CD4-positive, alpha-beta memory T cell (primary cell): ENCODE measurements around the gene SRPRB. TPM values are rescaled to one million over a fixed set of nuclear protein-coding genes. Genes with fewer than 3 reads are reported as not detected.

Source experiments
- CTCF ChIA-PET: fragments of 350-600 bp; sonication (Branson Sonifier 250); formaldehyde crosslinking; loops from one replicate; lab custom pipeline; 2021; ENCODE audit warnings: inconsistent platforms; ENCODE audit not compliant: partially characterized antibody; lab: Charles Lee
- POLR2A ChIA-PET: fragments of 350-600 bp; sonication (Branson Sonifier 250); formaldehyde crosslinking; loops from one replicate; lab custom pipeline; 2021; ENCODE audit not compliant: partially characterized antibody; lab: Charles Lee
- DNase-seq, 5 donors: peaks; one replicate each; pipeline versions ENCODE4 v3.0.0 to v3.0.0-alpha.2; 2020 to 2022; ENCODE audit warnings: mixed read lengths in 1 of 5
- H3K27ac ChIP-seq: one replicate; pipeline ENCODE4 v1.7.0; 2013; ENCODE audit warnings: low read depth, low read length
- H3K27me3 ChIP-seq: 2 replicates; pipeline ENCODE4 v1.7.0; 2013; ENCODE audit warnings: mild to moderate bottlenecking, low read length, moderate library complexity; ENCODE audit not compliant: insufficient read depth
- H3K36me3 ChIP-seq: 2 replicates; pipeline ENCODE4 v1.7.0; 2013; ENCODE audit warnings: mild to moderate bottlenecking, low read length, moderate library complexity; ENCODE audit not compliant: insufficient read depth
- H3K4me1 ChIP-seq: 2 replicates; pipeline ENCODE4 v1.7.0; 2013; ENCODE audit warnings: mild to moderate bottlenecking, low read length, moderate library complexity; ENCODE audit not compliant: insufficient read depth
- H3K4me3 ChIP-seq, 2 donors: one replicate each; pipeline ENCODE4 v1.7.0; 2013; ENCODE audit warnings: low read length in 2 of 2, mild to moderate bottlenecking in 1 of 2
- H3K9me3 ChIP-seq, 2 donors: one replicate each; pipeline ENCODE4 v1.7.0; 2013; ENCODE audit warnings: low read length in 2 of 2, control low read depth in 1 of 2; ENCODE audit not compliant: control insufficient read depth in 1 of 2
- H3K27ac Mint-ChIP-seq, 7 donors: one replicate each; pipeline ENCODE4 v1.8.0; 2020 to 2021; ENCODE audit warnings: mixed read lengths in 7 of 7, mild to moderate bottlenecking in 6 of 7, inconsistent platforms in 3 of 7, moderate library complexity in 3 of 7
- H3K27me3 Mint-ChIP-seq, 2 donors: one replicate each; pipeline ENCODE4 v1.8.0; 2020 to 2021; ENCODE audit warnings: mixed read lengths in 2 of 2
- H3K36me3 Mint-ChIP-seq, 2 donors: one replicate each; pipeline ENCODE4 v1.8.0; 2020 to 2021; ENCODE audit warnings: mixed read lengths in 2 of 2, inconsistent platforms in 1 of 2, mild to moderate bottlenecking in 1 of 2
- H3K4me1 Mint-ChIP-seq, 4 donors: one replicate each; pipeline ENCODE4 v1.8.0; 2020 to 2021; ENCODE audit warnings: mixed read lengths in 4 of 4, mild to moderate bottlenecking in 1 of 4
- H3K4me3 Mint-ChIP-seq, 8 donors: one replicate each; pipeline ENCODE4 v1.8.0; 2020 to 2021; ENCODE audit warnings: mixed read lengths in 8 of 8, mild to moderate bottlenecking in 7 of 8, moderate library complexity in 6 of 8, inconsistent platforms in 3 of 8
- H3K9me3 Mint-ChIP-seq, 8 donors: one replicate each; pipeline ENCODE4 v1.8.0; 2020 to 2021; ENCODE audit warnings: mixed read lengths in 8 of 8, mild to moderate bottlenecking in 5 of 8, inconsistent platforms in 3 of 8, moderate library complexity in 1 of 8
- intact Hi-C: fragments of 100-400 bp; cut with micrococcal nuclease; formaldehyde crosslinking; loops from one replicate; pipeline ENCODE4 v1.15.1; 2023
- polyA plus RNA-seq, 2 donors: library from polyadenylated mRNA; unstranded; fragments of 300-500 nt; fragmentation: Illumina TruSeq; gene quantifications; one replicate each; pipeline ENCODE4 v1.2.3, GENCODE V29; 2021
- total RNA-seq, 2 experiments: library from RNA; stranded (reverse); gene quantifications; one replicate each; pipeline ENCODE4 v1.2.3, GENCODE V29; 2021

SRPRB gene
- total and polyA plus RNA-seq, 4 experiments from 2014 or later, result 45.6 to 57.4 (median 52.4) TPM

DNA sequence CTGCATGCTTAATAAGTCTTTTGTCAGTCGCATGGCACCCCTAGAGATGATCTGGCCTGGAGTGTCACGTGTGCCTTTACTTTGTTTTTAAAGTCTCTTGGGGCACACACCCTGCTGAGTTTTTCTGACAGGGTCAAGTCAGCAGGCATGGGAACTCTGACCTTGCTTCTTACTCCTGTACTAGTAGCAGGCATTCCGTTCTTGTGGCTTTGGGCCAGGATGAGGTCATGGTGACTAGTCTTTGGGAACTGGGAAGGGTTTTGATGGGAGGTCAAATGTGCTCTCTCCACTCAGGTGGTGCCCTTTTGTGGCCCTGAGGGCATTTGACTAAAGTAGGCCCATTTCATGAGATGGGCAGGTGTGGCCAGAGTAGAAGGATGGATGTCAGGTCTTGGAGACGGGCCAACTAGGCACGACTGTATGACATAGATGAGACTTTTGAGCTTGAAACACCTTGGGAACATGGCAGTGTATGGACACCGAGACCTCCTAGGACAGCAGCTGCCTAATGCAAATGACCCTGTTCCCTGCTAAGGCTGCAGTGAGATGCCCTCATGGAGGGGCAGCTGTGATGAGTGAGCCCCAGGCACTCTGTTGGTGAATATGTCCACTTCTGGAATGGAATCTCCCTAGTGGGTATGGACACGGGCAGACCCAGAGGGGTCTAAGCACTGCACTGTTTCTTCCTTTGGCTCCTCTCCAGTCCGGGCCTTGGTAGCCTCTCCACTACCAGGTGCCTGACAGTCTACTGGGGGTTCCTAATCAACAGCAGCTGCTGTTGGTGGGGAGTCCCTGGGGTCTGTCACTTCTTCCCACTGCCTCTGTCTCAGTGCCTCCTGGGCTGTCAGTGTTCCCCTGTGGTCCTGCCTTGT, 16.4 kb downstream of the SRPRB start:
- Mint-ChIP-seq H3K27ac (peak overlapping the region in 3 of 7 donors; percentile 22 to 47 (median 32)), H3K36me3 (peaks cover 65 to 84% of the 10 kb centered on the region in 2 donors), H3K27me3 (no peaks in the 10 kb centered on the region), H3K4me3 (no peak overlapping the region), H3K9me3 (no peaks in the 10 kb centered on the region), H3K4me1 (peaks cover 0 to 4% (median 2%) of the 10 kb centered on the region in 4 donors)
- Histone ChIP-seq H3K4me1 (no peaks in the 10 kb centered on the region), H3K27me3 (no peaks in the 10 kb centered on the region), H3K27ac (no peak overlapping the region), H3K36me3 (peaks cover 55% of the 10 kb centered on the region), H3K9me3 (no peaks in the 10 kb centered on the region), H3K4me3 (no peak overlapping the region)
- DNase-seq, result no peak
- ChIA-PET POLR2A (no interaction called here), CTCF (interaction anchor here (1.4 kb wide), 1 partner anchor 651 kb away, joined by 3 read pairs; no protein-coding TSS in a partner anchor)
- intact Hi-C loops, result no loop called here

GRCh38 chr3:133824961-133825485, 19.4 kb downstream of the SRPRB start:
- Histone ChIP-seq H3K4me1 (no peaks in the 10 kb centered on the region), H3K27ac (no peak overlapping the region), H3K27me3 (no peaks in the 10 kb centered on the region), H3K9me3 (no peaks in the 10 kb centered on the region), H3K36me3 (peaks cover 40% of the 10 kb centered on the region), H3K4me3 (no peak overlapping the region)
- H3K36me3 Mint-ChIP-seq, result peaks cover 58 to 62% of the 10 kb centered on the region in 2 donors
- peaks cover 0 to 3% (median 0%) of the 10 kb centered on the region in 4 donors for H3K4me1 Mint-ChIP-seq
- DNase-seq, result no peak
- peak overlapping the region in 1 of 7 donors; percentile 14 for H3K27ac Mint-ChIP-seq
- H3K27me3 Mint-ChIP-seq, result no peaks in the 10 kb centered on the region
- ChIA-PET CTCF (no interaction called here), POLR2A (no interaction called here)
- H3K4me3 Mint-ChIP-seq, result no peak overlapping the region
- H3K9me3 Mint-ChIP-seq, result no peaks in the 10 kb centered on the region
- intact Hi-C loops, result no loop called here

DNA sequence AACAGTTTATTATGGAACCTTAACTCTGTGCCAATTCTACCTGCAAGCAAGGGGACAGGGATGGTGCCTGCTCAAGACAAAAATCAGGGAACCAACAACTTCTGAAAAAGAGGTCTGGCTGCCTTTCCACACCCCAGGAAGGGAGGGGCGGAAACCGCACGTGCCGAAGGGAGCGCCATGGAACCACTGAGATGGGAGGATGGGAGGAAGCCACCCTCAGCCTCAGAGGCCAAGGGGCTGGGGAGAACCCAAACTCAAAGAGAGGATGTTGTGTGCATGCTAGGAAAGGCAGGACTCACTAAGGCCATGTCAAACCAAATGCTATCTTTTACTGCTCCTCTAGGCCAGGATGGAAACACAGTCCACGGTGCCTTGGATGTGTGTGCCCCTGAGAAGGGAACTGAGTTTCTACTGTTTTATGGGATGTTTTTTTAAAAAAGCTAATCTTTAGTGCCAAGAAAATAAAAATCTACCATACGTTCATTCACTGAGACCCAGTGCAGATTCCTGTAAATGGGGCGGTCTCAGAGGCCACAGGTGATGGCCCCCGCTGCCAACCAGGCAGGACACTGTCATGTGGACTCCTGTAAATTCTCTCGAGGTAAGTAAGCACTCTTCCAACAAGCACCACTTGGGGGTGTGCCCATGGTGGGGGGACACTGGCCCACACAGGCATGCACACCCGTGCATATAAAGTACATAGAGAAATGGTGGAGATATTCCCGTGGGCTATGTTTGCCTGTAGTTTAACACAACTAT, 20.5 kb downstream of the SRPRB start:
- H3K4me3 ChIP-seq, result no peak overlapping the region
- Mint-ChIP-seq H3K4me3 (no peak overlapping the region), H3K27me3 (peaks cover 0 to 5% of the 10 kb centered on the region in 2 donors), H3K27ac (peak overlapping the region in 1 of 7 donors; percentile 71), H3K9me3 (no peaks in the 10 kb centered on the region), H3K4me1 (peaks cover 0 to 3% (median 0%) of the 10 kb centered on the region in 4 donors), H3K36me3 (peaks cover 47 to 50% of the 10 kb centered on the region in 2 donors)
- H3K36me3 ChIP-seq, result peaks cover 28% of the 10 kb centered on the region
- H3K4me1 ChIP-seq, result no peaks in the 10 kb centered on the region
- POLR2A ChIA-PET, result no interaction called here
- intact Hi-C loops, result no loop called here
- H3K27me3 ChIP-seq, result no peaks in the 10 kb centered on the region
- no peak for DNase-seq
- CTCF ChIA-PET, result no interaction called here
- no peak overlapping the region for H3K27ac ChIP-seq
- H3K9me3 ChIP-seq, result no peaks in the 10 kb centered on the region

GRCh38 chr3:133827136-133827535, 21.5 kb downstream of the SRPRB start:
- Mint-ChIP-seq H3K4me3 (no peak overlapping the region), H3K4me1 (no peaks in the 10 kb centered on the region), H3K27me3 (peaks cover 0 to 5% of the 10 kb centered on the region in 2 donors), H3K27ac (no peak overlapping the region), H3K9me3 (no peaks in the 10 kb centered on the region), H3K36me3 (peaks cover 40% of the 10 kb centered on the region in 2 donors)
- no peaks in the 10 kb centered on the region for H3K9me3 ChIP-seq
- DNase-seq, result no peak
- ChIA-PET CTCF (interaction anchor here (1.3 kb wide), 1 partner anchor 101 kb away, joined by 4 read pairs; no protein-coding TSS in a partner anchor), POLR2A (no interaction called here)
- H3K36me3 ChIP-seq, result peaks cover 18% of the 10 kb centered on the region
- intact Hi-C loops, result no loop called here
- H3K4me3 ChIP-seq, result no peak overlapping the region
- no peaks in the 10 kb centered on the region for H3K27me3 ChIP-seq
- H3K4me1 ChIP-seq, result no peaks in the 10 kb centered on the region
- no peak overlapping the region for H3K27ac ChIP-seq

- Histone ChIP-seq H3K9me3 (no peaks in the 10 kb centered on the region), H3K4me1 (no peaks in the 10 kb centered on the region), H3K27me3 (no peaks in the 10 kb centered on the region), H3K4me3 (no peak overlapping the region), H3K27ac (no peak overlapping the region), H3K36me3 (peaks cover 13% of the 10 kb centered on the region)
- POLR2A ChIA-PET, result no interaction called here
- H3K27ac Mint-ChIP-seq, result peak overlapping the region in 1 of 7 donors; percentile 21
- CTCF ChIA-PET, result interaction anchor here (1.3 kb wide), 1 partner anchor 100 kb away, joined by 4 read pairs; no protein-coding TSS in a partner anchor
- no peak overlapping the region for H3K4me3 Mint-ChIP-seq
- no peaks in the 10 kb centered on the region for H3K9me3 Mint-ChIP-seq
- no peaks in the 10 kb centered on the region for H3K4me1 Mint-ChIP-seq
- peaks cover 0 to 7% of the 10 kb centered on the region in 2 donors for H3K27me3 Mint-ChIP-seq
- intact Hi-C loops, result no loop called here
- no peak for DNase-seq
- peaks cover 34 to 35% of the 10 kb centered on the region in 2 donors for H3K36me3 Mint-ChIP-seq
Measured at GRCh38 chr3:133827684-133828083, 22.1 kb downstream of the SRPRB start.

- intact Hi-C loops, result no loop called here
- CTCF ChIA-PET, result no interaction called here
Measured at GRCh38 chr3:133828576-133829309, 23.1 kb downstream of the SRPRB start.

More at GRCh38 chr3:133828576-133829309, 23.1 kb downstream of the SRPRB start:
- peaks cover 25 to 26% of the 10 kb centered on the region in 2 donors for H3K36me3 Mint-ChIP-seq
- H3K27ac Mint-ChIP-seq, result no peak overlapping the region
- DNase-seq, result no peak
- H3K27me3 ChIP-seq, result no peaks in the 10 kb centered on the region
- peaks cover 4% of the 10 kb centered on the region for H3K36me3 ChIP-seq
- no peaks in the 10 kb centered on the region for H3K4me1 ChIP-seq
- H3K27me3 Mint-ChIP-seq, result peaks cover 0 to 7% of the 10 kb centered on the region in 2 donors
- H3K4me1 Mint-ChIP-seq, result no peaks in the 10 kb centered on the region
- no peak overlapping the region for H3K27ac ChIP-seq
- POLR2A ChIA-PET, result no interaction called here
- no peak overlapping the region for H3K4me3 ChIP-seq
- H3K4me3 Mint-ChIP-seq, result no peak overlapping the region
- no peaks in the 10 kb centered on the region for H3K9me3 Mint-ChIP-seq
- H3K9me3 ChIP-seq, result no peaks in the 10 kb centered on the region
